HG03095 (cell line): ENCODE results near the gene ANKLE1.
A peak's percentile ranks its signal among the peaks of the same experiment; 100 is the strongest.

ENCODE experiments used
- ATAC-seq: cut with Tn5 transposase; IDR thresholded peaks from one replicate; pipeline ENCODE4 v1.9.1; 2021; ENCODE audit warnings: moderate library complexity; ENCODE audit not compliant: unreplicated experiment

Gene ANKLE1

DNA sequence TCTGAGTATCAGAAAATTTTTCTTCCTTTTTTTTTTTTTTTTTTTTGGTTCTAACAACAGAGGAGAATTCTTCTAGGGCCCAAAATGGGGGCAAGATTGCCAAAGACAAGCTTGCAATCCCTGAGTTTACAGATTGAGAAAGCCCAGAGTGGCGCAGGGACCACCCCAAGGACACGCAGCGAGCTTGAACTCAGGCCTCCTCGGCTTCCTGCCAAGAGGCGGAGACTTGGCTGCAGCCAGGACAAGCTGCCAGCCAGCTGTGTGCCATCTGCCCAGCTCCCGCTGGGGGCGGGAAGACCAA lies 23.5 kb downstream of the ANKLE1 start:
- no peak for ATAC-seq

- peak; percentile 51 for ATAC-seq
Observed at GRCh38 chr19:17305517-17306284, 24.0 kb downstream of the ANKLE1 start, which contains the start of gene MRPL34. Gene MRPL34, plus strand, starts transcription at chr19:17305872. Its CDS starts 21 bp downstream, at chr19:17305893.

GRCh38 chr19:17306285-17306714 lies 24.6 kb downstream of the ANKLE1 start:
- no peak for ATAC-seq

DNA sequence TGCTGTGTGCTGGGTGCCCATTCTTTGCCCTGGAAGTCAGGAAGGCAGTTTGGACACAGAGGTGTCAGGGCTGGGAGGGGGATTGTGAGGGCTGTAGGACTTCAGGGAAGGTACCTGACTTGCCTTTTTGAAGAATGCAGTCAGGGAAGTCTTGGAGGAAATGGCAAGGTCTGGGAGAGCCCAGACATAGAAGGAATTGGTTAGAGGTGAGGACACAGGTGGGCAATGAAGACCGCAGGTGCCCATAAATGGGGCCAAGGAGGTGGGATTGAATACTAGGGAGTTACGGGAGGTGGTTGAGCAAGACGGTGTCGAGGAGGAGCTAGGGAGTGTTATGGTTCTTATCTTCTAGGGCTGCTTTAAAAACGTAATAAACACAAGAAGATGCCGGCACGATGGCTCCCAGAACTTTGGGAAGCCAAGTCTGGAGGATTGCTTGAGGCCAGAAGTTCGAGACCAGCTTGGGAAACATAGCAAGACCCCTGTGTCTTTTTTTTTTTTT lies 26.2 kb downstream of the ANKLE1 start:
- no peak for ATAC-seq

DNA sequence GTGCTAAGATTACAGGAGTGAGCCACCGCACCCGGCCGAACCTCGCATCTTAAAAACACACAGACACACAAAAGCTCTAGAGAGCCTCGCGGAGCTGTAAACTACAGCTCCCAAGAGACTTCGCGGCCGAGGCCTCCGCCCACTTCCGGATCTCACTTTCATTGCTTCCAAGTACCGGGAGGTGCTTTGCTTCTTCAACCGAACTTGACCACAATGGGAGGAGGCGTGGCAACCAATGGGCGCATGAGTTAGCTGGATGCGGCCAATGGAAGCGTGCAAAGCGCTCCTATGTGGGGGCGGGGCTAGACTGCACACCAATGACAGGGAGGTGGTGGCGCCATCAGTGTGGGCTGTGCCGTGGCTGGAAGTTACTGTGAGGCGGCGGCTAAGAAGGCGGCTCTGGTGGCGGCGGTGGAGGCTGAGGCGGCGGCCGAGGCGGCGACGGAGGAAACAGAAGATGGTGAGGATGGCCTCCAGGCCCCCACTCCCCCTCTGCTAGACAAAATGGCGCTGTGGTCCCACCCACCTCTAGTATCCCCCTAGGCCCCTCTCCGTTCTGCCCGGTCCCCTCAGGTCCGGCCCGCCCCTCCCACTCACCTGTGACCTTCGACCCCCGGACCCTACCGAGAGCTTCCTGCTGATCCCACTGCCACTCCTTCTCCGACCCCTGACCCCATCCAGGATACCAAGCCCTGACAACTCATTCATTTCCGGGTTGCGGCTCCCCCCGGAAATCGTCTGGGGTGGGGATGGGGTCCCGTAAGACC lies 27.7 kb downstream of the ANKLE1 start, which contains the start of gene DDA1:
TSS of gene DDA1 (plus strand) at position 366 of the 767 bp plus-strand sequence. CDS start at position 458, 92 bp downstream.
- ATAC-seq = peak; percentile 53

- no peak for ATAC-seq
Observed at GRCh38 chr19:17309965-17310461, 28.3 kb downstream of the ANKLE1 start.

DNA sequence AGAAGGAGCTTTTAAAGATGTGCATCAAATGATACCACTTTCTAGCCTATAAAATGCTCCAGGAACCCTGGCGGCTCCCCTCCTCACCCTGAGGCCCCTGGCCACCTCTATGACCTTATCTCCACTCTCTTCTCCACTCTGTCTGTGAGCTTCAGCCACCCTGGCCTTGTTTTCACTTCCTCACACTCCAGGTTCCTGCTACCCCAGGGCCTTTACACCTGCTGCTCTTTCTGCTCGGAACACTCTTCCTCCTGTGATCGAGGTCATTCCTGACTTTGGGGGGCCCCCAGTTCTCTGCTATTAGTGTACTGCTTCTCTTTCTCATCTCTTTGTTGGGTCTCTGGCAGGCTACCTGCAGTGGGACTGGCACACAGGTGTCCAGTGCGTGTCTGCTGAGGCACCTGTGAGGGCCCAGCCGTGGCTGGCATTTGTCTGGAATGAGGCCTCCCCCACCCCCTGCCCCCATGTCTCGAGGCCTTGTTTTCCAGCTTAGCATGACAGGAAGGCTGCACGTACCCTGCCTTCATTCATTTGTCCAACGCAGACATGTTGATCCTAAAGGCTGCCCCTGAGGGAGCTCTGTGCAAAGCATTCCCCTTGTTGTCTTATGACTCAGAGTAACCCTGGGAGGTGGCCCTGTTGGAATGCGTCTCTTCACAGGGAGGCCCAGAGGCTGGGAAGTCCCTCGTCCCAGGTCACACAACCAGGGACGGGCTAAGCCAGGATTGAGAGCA lies 29.9 kb downstream of the ANKLE1 start:
- ATAC-seq = no peak

GRCh38 chr19:17312189-17313113 lies 30.8 kb downstream of the ANKLE1 start:
- ATAC-seq = no peak

DNA sequence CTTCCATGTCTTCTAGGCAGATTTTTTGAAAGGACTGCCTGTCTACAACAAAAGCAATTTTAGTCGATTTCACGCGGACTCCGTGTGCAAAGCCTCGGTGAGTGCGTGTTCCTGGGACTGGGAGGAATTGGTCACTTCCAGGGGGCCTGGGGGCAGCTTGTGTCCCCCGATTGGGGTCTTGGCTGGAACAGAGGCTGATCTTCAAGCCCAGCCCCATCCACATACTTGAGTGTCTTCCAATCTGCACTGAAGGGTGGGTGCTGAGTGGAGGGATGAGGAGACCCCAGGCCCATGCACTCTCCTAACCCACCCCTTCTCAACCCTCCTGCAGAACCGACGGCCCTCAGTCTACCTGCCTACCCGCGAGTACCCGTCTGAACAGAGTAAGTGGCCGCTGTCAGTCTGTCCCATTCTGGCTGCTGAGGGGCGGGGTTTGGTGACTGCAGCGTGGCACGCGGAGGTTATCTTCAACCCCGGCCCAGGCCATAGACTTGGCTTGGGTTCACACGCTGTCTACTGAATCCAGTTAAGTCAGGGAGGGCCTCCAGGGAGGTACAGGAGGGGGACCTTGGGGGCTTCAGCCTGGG lies 32.4 kb downstream of the ANKLE1 start:
- no peak for ATAC-seq

- no peak for ATAC-seq
Observed at GRCh38 chr19:17318966-17319365, 37.3 kb downstream of the ANKLE1 start.

DNA sequence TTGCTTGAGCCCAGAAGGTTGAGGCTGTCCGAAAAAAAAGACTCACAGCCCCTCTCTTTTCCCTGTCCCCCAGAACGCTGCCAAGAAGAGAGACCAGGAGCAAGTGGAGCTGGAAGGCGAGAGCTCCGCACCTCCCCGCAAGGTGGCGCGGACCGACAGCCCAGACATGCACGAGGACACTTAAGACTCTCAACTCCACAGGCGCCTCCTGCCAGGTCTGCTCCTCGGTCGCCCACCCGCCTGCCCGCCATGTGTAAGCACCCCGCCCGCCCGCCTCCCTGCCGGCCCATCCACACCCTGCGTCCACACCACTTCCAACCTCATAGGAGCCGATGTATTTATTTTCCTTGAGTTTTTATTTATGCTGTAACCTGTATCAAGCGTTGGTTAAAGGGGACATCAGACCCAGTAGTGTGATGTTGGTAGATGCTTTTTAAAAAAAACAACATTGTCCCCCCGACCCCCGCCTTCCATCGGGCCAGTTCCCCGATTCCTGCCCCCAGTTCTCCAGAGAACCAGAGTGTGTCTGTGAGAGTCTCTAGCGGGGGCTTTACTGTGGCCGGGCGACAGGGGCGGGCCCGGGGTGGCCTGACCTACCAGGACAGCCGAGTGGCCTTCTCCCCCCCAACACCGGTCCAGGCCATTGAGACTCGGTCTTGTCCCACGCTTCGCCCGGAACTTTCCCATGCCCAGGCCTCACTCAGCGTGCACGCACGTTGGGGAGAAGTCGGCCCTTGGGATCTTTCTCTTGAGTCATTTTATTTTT lies 38.0 kb downstream of the ANKLE1 start:
- no peak for ATAC-seq

- no peak for ATAC-seq
Observed at GRCh38 chr19:17320435-17320834, 38.7 kb downstream of the ANKLE1 start.

GRCh38 chr19:17321655-17322489 lies 40.2 kb downstream of the ANKLE1 start:
- ATAC-seq = no peak

- no peak for ATAC-seq
Observed at GRCh38 chr19:17322854-17323253, 41.2 kb downstream of the ANKLE1 start.

DNA sequence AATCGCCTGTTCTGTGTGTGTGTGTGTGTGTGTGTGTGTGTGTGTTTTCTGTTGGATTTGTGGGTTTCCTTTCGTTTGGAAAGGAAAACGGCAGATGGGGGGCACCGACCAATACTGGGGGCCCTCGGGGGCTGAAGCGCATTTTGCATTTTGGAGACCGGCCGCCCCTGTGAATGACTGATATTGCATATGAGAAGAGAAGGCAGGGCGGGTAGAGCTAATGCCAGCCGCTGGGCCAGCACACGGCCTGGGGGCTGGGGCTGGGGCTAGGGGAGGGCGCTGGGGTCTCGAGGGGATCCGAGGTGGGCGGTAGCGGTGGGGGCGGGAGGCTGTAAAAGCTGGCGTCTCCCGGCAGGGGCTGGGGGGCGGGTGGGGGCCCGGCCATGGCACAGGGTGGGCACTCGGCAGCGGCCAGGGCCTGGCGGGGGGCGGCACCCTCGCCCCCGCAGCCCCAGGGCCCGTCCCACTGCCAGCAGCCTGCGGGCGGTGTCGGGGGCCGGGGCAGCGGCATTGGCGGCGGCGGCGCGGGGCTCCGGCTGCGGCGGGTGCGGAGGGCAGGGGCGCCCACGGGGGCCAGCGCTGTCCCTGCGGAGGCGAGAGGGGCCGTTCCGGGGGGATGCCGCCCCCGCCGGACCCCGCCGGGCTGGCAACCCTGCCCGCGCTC lies 41.7 kb downstream of the ANKLE1 start:
- ATAC-seq = no peak

DNA sequence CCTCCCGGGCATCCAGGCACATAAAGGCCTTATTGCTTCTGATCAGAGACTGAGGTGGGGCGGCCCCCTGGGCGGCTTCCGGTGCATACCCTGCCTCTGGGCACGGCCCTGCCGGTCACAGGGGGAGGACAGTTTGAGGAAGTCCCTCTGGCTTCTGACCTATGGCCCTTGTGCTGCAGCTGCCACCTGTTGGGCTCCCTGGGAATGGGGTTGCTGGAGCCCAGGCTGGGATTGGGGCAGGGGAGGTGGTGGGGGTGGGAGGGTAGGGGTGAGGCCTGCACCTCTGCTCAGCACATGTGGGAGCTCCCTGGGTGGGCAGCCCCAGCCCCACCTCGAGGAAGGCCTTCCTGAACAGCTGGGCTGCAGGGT lies 42.2 kb downstream of the ANKLE1 start:
- ATAC-seq = no peak

- no peak for ATAC-seq
Observed at GRCh38 chr19:17324357-17325114, 42.8 kb downstream of the ANKLE1 start.
